H1 (cell line): ENCODE results near the gene ADRA2B. TPM values are rescaled to one million over a fixed set of nuclear protein-coding genes. Genes with fewer than 3 reads are reported as not detected.

Source experiments
- CHD7 ChIP-seq: fragments of 300-600 bp; sonication (generic); IDR thresholded peaks from 2 replicates; pipeline ENCODE4 v1.7.1; 2012; ENCODE audit warnings: low read length, moderate library complexity, mild to moderate bottlenecking, inconsistent platforms; ENCODE audit not compliant: insufficient replicate concordance
- CTBP2 ChIP-seq: IDR thresholded peaks from 2 replicates; pipeline ENCODE4 v1.7.0; 2011; ENCODE audit warnings: borderline replicate concordance, mild to moderate bottlenecking, moderate library complexity, mixed read lengths, low read length; ENCODE audit not compliant: insufficient read depth, insufficient read length
- GABPA ChIP-seq: IDR thresholded peaks from 2 replicates; pipeline ENCODE4 v1.6.1; 2011; ENCODE audit warnings: mild to moderate bottlenecking, low read length, moderate library complexity, borderline replicate concordance; ENCODE audit not compliant: insufficient read depth
- KDM1A ChIP-seq: fragments of 200-600, 300-600 bp; sonication (generic); IDR thresholded peaks from 2 replicates; pipeline ENCODE4 v1.7.1; 2016; ENCODE audit warnings: mild to moderate bottlenecking, low read length, borderline replicate concordance
- RAD21 ChIP-seq, 2 experiments: IDR thresholded peaks in 1 of 2; conservative IDR thresholded peaks in 1 of 2; 2 replicates each; pipeline ENCODE4 v1.6.1; 2011; ENCODE audit warnings: low read depth in 2 of 2, low read length in 2 of 2, improper control_type of control experiment in 1 of 2, inconsistent platforms in 1 of 2, mild to moderate bottlenecking in 1 of 2, moderate library complexity in 1 of 2
- SIN3A ChIP-seq, 2 experiments: IDR thresholded peaks in 1 of 2; conservative IDR thresholded peaks in 1 of 2; 2 replicates each; pipeline ENCODE4 v1.6.1; 2011 to 2012; ENCODE audit warnings: low read length in 2 of 2, improper control_type of control experiment in 1 of 2, low read depth in 1 of 2, mild to moderate bottlenecking in 1 of 2
- polyA plus RNA-seq, 7 experiments: library from polyadenylated mRNA; depleted of rRNA in 3 of 7; stranded (reverse) in 5 of 7; unstranded in 2 of 7; fragments of >200 nt in 5 of 7; fragments of 200-250 nt in 2 of 7; gene quantifications; 1 replicate in 5 of 7; 2 replicates in 1 of 7; 4 replicates in 1 of 7; pipeline versions ENCODE4 v1.2.1 to v1.2.3, GENCODE V29; 2011 to 2013; ENCODE audit warnings: missing spikeins in 2 of 7, mixed read lengths in 2 of 7
- total RNA-seq: library from RNA; stranded (reverse); fragmentation: NEBNext Ultra II Directional; extraction: Animal tissue kit (Norgen Biotek cat#: 25700); gene quantifications from 2 replicates; pipeline ENCODE4 v1.2.1, GENCODE V29; 2021

The ADRA2B gene
- total and polyA plus RNA-seq, 2 of the 8 experiments (the other 6 are each of a cell fraction or from before 2014, with no cell fraction given) = 5.8 to 6.5 TPM

- no peak for TF ChIP-seq CHD7
- TF ChIP-seq GABPA = no peak
- no peak for TF ChIP-seq SIN3A (conservative IDR thresholded peaks at IDR 0.05 in 1 of 2, IDR thresholded peaks at IDR 0.05 in 1 of 2; ENCODE audit: low read depth in 1 of 2, low read length in 2 of 2)
- TF ChIP-seq KDM1A = no peak
- TF ChIP-seq RAD21 (IDR thresholded peaks at IDR 0.05 in 1 of 2, conservative IDR thresholded peaks at IDR 0.05 in 1 of 2; ENCODE audit: low read depth in 2 of 2, low read length in 2 of 2) = no peak
- no peak for TF ChIP-seq CTBP2
Observed at GRCh38 chr2:96109361-96109680, 7.0 kb downstream of the ADRA2B start (continued).
